ENCODE results near the gene ATM.
A peak's percentile ranks its signal among the peaks of the same experiment; 100 is the strongest.

The ATM gene, protein sequence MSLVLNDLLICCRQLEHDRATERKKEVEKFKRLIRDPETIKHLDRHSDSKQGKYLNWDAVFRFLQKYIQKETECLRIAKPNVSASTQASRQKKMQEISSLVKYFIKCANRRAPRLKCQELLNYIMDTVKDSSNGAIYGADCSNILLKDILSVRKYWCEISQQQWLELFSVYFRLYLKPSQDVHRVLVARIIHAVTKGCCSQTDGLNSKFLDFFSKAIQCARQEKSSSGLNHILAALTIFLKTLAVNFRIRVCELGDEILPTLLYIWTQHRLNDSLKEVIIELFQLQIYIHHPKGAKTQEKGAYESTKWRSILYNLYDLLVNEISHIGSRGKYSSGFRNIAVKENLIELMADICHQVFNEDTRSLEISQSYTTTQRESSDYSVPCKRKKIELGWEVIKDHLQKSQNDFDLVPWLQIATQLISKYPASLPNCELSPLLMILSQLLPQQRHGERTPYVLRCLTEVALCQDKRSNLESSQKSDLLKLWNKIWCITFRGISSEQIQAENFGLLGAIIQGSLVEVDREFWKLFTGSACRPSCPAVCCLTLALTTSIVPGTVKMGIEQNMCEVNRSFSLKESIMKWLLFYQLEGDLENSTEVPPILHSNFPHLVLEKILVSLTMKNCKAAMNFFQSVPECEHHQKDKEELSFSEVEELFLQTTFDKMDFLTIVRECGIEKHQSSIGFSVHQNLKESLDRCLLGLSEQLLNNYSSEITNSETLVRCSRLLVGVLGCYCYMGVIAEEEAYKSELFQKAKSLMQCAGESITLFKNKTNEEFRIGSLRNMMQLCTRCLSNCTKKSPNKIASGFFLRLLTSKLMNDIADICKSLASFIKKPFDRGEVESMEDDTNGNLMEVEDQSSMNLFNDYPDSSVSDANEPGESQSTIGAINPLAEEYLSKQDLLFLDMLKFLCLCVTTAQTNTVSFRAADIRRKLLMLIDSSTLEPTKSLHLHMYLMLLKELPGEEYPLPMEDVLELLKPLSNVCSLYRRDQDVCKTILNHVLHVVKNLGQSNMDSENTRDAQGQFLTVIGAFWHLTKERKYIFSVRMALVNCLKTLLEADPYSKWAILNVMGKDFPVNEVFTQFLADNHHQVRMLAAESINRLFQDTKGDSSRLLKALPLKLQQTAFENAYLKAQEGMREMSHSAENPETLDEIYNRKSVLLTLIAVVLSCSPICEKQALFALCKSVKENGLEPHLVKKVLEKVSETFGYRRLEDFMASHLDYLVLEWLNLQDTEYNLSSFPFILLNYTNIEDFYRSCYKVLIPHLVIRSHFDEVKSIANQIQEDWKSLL (N-terminal part only)
- total RNA-seq: 60.6 to 362 (median 226) reads per million in 17 experiments

DNA sequence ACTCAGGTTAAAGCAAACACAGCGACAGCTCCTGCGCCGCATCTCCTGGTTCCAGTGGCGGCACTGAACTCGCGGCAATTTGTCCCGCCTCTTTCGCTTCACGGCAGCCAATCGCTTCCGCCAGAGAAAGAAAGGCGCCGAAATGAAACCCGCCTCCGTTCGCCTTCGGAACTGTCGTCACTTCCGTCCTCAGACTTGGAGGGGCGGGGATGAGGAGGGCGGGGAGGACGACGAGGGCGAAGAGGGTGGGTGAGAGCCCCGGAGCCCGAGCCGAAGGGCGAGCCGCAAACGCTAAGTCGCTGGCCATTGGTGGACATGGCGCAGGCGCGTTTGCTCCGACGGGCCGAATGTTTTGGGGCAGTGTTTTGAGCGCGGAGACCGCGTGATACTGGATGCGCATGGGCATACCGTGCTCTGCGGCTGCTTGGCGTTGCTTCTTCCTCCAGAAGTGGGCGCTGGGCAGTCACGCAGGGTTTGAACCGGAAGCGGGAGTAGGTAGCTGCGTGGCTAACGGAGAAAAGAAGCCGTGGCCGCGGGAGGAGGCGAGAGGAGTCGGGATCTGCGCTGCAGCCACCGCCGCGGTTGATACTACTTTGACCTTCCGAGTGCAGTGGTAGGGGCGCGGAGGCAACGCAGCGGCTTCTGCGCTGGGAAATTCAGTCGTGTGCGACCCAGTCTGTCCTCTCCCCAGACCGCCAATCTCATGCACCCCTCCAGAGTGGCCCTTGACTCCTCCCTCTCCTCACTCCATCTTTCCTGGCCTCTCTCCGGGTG, at the start of gene ATM, which contains the start of gene NPAT:
ATM (plus strand) TSS at position 494 of the 774 bp plus-strand sequence. CDS start 4,558 bp downstream, outside the sequence.
NPAT (minus strand) TSS at position 65 of the 774 bp plus-strand sequence. CDS start 102 bp downstream, outside the sequence.
- DNase-seq: peak; percentile 99 to 100 (median 100)

DNA sequence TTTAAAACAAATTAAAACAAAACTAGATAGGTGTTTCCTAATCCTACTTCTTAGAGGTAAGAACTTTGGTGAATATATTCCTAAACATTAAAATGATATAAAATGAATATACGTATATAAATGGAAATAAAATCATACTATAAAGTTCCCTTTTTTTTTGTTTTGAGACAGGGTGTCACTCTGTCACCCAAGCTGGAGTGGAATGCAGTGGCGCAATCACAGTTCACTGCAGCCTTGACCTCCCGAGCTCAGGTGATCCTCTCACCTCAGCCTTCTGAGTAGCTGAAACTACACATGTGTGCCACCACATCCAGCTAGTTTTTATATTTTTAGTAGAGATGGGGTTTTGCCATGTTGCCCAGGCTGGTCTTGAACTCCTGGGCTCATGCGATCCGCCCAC, 45.3 kb upstream of the ATM start:
- no peak for DNase-seq

DNA sequence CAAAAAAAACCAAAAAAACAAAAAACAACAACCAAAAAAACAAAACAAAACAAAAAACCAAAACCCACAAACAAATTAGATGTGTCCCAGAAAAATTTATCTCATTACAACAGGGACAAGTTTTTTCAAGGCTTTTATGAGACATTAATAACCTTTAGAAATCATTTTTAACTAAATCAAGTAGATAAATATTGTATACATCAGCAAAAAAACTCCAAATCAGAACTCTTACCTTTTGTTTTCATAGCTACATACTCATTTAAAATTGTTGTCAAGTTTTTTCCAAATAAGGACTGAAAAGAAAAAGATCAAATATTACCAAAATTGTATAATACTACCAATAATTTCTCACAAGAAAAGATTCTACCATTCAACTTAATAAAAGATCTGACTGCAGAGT, 29.1 kb upstream of the ATM start:
- DNase-seq: no peak

DNA sequence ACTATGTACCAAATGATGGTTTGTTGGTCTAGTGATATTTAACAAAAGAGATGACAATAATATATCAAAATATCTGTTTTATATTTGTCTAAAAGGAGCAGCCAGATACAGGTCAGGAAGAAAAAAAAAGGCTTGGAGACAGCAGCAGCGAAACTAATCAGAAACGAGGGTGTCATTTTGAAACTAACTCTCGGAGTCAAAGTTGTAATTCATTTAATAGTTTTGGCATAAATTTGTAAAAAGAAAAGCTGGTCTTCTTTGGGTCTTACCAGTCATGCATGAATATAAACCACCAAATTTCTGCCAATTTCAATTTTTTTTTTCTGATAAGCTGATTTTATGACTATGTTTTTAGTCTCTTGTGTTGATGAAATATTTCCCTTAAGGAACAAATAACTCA, 26.0 kb upstream of the ATM start:
- DNase-seq: no peak

DNA sequence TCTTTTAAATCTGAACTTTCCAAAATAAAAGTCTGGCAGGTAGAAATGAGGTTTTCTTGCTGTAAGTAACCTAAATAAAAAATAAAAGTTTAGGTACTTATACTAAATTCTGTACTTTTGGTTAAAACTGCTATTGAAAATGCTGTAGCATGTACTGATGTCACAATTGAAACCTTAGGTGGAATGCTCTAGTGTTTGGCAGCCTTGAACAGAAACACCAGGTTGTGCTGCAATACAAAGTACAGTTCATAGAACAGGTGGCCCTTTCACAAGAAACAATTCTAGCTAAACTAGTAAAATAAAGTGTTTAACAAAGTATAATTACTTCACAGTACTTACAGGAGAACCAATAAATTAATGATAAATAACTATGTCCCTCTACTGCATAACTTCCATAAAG, 25.5 kb upstream of the ATM start:
- no peak for DNase-seq

DNA sequence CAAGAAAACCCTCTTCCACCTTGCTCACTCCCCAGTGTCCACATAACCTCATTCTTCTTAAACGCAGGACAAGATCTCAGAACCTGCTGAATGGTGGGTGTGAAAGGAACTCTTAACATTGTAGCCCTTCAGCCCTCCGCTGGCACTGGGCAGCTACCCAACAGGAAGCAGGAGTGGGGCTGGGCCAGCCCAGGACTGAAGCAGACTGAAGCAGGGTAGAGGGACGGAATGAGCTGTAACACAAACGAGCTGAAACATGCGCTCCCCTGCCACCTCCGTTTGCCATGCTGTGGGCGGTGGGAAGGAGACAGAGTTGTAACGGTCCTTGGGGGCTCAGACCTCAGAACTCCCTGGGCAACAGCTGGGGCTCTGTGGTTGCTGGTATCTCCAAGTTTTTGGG, 24.0 kb upstream of the ATM start:
- no peak for DNase-seq

DNA sequence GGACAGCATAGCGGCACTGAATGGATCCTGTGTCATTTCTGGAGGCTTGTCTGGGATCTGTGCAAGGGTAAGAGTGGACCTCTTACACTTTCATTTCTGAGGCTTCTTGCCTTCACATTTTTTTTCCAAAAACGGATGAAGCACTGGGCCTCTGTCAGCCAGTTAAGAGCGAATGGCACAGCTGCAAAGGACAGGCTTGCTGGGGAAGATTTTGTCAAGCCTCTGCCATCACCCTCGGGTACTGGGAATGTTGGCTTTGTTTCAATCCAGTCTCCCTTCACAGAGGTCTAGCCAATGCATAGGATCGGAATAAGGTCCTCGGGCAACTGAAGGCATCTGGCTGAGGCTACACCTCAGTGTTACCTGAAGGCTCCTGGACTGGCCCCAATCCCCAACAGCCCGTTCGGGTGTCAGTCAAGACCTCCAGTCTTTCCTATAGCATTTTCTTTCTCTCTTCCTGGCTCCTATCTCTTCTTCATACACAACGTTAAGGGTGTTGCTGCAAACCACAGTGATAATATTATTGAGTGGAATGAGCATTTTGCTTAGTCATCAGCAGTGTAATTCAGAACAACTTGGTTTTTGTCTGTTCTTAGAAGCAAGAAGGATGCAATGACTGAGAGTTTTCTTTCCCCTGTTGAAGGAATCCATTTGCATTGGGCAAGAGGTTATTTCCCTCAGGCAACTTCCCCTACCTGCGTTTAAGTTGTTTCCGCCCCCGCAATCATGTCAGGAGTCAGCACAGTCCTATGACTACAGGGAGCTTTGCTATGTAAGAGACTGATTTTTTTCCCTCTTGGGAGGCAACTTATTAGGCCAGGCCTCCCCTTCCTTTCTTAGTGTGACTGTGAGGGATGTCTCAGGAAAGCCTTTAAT, 23.2 kb upstream of the ATM start:
- peak; percentile 77 to 94 (median 89) for DNase-seq

DNA sequence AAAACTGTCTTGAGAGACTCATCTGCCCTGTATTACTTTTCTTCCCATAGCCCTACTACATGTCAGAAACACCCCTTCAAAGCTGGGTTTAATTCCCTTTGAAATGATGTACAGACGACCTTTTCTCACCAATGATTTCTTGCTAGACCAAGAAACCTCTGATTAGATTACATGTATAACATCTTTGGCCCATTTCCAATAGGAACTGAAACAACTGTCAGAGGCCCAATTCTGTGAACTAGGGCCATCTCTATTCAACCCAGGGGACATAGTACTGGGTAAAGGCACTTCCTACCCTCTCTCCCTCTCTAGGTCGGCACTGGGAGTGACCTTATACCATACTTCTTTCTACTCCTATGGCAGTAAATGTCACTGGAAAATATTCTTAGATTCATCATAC, 19.8 kb upstream of the ATM start:
- DNase-seq: peak in 2 of 4 experiments; percentile 38 to 53

DNA sequence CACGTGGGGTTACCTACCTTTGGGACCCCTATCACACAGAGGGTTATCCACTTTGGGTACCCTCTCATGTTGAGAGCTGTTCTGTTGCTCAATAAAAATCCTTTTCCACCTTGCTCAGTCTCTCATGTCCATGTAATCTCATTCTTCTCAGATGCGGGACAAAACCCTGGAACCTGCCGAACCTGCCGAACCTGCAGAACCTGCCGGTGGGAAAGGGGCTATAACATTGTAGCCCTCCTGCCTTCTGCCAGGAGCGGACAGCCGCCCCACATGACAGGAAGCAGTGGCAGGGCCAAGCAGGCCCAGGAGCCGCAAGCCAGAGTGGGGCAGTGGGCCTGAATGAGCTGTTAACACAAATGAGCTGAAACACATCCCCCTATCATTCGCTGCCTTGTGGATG, 18.5 kb upstream of the ATM start:
- no peak for DNase-seq

DNA sequence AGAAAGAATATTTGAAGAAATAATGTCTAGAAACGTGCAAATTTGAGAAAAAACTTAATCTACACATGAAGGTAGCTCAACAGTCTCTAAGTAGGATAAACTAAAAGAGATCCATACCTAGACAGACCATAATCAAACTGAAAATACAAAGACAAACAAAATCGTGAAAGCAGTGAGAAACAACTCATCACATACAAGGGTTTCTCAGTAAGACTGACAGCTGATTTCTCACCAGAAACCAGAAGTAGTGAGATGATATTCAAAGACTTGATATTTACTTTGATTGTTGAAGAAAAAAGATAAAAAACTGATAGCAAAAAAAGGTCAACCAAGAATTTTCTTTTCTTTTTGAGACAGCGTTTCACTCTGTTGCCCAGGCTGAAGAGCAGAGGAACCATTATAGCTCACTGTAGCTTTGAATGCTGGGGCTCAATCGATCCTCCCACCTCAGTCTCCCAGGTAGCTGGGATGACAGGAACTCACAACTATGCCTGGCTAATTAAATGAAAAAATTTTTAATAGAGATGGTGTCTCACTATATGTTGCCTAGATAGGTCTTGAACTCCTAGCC, 17.9 kb upstream of the ATM start:
- no peak for DNase-seq

DNA sequence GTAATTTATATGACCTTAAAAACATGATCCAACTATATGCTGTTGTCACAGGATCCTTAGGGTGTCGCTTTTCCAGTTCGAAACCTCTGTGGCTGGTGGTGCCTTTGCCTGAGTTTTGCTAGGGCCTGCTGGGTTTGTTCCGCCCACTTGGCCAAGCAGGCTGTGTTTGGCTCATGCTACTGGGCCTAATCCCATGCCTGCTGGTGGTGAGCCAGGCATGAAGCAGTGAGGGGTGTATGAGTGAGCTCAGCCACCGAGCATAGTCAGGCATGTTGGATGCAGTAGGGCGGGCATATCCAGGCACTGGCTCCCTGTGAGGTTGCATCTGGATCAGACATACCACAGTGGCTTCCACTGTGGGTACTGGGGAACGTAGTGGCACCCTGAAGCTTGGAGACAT, 16.7 kb upstream of the ATM start:
- no peak for DNase-seq

DNA sequence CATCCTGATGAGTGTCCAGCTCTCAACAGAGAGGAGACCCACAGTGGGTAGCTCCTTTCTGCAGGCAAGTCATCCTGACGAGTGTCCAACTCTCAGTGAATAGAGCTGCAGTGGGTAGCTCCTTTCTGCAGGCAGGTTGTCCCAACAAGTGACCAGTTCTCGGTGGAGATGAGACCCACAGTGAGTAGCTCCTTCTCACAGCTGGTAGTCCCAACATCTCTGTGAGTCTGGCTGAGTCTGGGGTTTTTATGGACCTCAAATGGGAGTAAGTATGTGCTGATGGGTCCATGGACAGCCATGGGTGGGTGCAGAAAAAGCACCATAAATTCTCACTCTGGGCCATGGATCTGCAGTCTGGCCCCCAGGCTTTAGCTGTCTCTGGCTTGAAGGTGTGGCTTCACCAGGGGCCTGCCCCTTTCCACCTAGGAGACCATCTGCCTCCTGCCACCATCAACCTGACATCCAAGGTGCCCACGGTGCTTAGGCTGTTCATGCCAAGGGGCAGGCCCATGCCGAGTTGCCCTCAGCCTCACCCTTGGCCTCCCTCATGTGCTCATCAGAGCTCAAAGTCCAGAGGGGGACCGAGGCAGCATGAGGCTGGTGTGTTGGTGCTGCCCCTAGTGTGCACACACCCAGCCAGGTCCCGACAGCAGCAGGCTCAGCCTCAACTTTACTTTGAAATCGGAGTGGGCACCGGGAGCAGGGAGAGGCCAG, 15.7 kb upstream of the ATM start:
- no peak for DNase-seq

DNA sequence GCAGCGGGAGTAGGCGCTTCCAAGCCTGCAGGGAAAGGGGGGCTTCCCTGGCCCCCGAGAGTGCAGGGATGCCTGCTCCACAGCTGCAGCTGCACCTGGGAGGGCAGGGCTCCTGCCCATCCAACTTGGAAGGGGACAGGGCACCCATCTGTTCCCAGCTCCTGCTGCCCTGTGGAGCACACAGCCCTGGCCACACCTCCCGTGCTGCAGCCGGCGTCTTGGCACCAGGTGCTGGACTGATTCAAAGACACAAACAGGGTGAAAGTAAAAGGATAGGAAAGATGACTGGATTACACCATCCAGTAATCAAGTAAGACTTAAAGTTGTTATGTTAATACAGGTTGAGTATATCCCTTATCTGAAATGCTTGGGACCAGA, 15.2 kb upstream of the ATM start:
- DNase-seq: no peak

DNA sequence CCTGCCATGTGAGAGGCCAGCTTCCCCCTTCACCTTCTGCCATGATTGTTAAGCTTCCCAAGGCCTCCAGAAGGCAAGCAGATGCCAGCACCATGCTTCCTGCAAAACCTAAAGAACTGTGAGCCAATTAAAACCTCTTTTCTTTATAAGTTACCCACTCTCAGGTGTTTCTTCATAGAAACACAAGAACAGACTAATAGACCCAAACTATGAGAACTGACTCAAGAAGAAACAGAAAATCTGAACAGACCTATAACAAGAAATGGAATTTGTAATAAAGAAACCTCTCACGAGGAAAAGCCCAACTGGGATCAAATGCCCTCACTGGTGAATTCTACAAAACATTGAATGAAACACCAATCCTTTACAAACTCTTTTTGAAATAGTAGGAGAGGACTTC, 12.4 kb upstream of the ATM start:
- DNase-seq: no peak

DNA sequence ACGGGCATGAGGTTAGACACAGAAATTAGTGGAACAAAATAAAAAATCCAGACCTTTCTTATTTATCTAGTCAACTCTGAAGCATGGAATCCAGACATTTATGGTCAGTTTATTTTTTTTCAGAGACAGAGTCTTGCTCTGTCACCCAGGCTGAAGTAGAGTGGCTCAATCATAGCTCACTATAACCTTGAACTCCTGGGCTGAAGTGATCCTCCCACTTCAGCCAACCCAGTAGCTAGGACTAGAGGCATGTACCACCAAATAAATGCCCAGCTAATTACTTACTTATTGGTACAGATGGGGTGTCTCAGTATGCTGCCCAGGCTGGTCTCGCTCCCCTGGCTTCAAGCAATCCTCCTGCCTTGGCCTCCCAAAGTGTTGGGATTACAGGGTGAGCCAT, 9.1 kb upstream of the ATM start:
- no peak for DNase-seq

DNA sequence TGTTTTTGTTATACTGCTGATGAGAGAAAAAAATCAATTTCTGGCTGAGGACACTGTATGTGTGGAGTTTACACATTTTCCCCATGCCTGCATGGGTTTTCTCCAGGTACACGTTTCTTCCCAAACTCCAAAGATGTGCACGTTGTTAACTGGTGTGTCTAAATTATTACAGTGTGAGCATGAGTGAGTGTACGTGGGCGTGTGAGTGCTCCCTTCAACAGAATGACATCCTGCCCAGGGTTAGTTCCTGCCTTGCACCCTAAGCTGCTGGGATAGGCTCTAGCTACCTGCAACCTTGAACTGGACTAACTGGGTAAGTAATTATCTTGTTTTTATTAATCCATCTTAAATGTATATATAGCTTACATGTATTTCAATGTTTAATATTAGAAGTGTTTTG, 5.9 kb upstream of the ATM start:
- DNase-seq: peak; percentile 21 to 57 (median 44)

DNA sequence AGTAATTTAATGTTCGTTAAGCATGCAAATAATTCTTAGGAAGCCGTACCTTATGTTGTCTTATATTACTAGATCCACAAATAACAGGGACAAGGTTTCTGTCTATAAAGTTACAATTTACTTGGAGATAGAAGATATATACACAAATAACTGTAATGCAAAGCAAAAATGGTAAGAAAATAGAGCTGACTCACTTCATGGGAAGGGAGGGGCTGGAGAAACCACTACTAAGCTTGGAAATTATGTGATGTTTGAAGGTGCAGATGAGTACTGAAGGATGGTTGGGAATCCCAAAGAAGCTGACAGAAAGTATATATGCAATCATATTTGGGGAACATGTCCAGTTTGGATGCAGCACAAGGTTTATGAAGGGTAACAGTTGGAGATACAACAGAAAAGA, 4.4 kb upstream of the ATM start:
- DNase-seq: no peak

DNA sequence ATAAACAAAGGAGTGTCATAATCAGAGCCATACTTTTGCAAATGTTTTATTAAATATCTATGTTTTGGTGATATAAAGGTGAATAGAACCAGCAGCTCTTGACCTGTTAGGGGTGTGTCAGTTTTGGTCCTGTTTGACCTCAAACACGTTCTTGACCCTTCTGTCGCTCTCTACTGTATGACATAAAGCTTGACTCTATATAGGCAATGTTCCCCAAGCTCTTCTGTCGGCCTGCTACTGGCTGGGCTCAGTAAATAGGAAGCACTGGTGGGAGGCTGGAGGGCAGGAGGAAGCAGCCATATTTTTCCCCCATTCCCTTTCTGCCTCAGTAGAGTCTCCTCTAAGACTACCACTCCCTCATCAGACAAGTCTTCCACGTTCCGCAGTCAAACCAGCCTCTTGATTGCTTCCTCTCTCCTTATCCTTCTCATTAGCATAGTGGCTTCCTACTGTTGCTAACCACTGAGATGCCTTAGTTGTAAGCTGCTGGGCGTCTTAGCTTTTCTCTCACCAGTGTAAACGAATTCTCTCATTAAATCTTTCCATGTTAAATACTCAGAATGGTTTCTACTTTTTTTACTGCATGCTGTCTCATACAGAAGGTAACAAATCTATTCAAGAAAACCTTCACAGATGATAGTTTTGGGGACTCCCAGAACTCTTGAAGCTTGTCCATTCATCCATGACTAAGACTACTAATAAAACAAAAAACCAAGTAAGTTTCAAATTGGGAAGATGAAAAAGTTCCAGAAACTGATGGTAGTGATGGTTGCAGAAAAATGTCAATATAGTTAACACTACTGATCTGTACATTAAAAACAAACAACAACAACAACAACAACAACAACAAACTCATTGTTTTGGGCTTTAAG, 3.7 kb upstream of the ATM start:
- DNase-seq: peak in 2 of 4 experiments; percentile 13 to 20

Data from suppressor macrophage (primary cell).